CD4-positive, alpha-beta T cell (primary cell): ENCODE data around the gene CDH4. TPM values are rescaled to one million over a fixed set of nuclear protein-coding genes. Genes with fewer than 3 reads are reported as not detected.

ENCODE experiments used
- ATAC-seq: fragments of 200-7000 bp; cut with Tn5 transposase; one replicate; pipeline ENCODE4 v1.10.0; 2022; ENCODE audit warnings: mild to moderate bottlenecking; ENCODE audit not compliant: poor library complexity
- CTCF ChIA-PET: fragments of 350-600 bp; sonication (Branson Sonifier 250); formaldehyde crosslinking; loops from one replicate; lab custom pipeline; 2021; ENCODE audit warnings: antibody characterized with exemption, inconsistent platforms; lab: Charles Lee
- POLR2A ChIA-PET: fragments of 350-600 bp; sonication (Branson Sonifier 250); formaldehyde crosslinking; loops from one replicate; lab custom pipeline; 2021; ENCODE audit warnings: antibody characterized with exemption, inconsistent platforms; lab: Charles Lee
- DNase-seq, 14 experiments: peaks; one replicate each; pipeline ENCODE4 v3.0.0-alpha.2; 2013 to 2020; ENCODE audit warnings: mixed read lengths in 2 of 14
- H3K27ac ChIP-seq, 2 donors: one replicate each; pipeline versions ENCODE4 v1.5.1 to v1.7.0; 2013; ENCODE audit warnings: low read length in 2 of 2, low read depth in 1 of 2, mild to moderate bottlenecking in 1 of 2
- H3K27me3 ChIP-seq, 2 experiments: 1 replicate in 1 of 2; 2 replicates in 1 of 2; pipeline versions ENCODE4 v1.6.1 to v1.7.0; 2013; ENCODE audit warnings: low read length in 2 of 2, control low read depth in 1 of 2, mild to moderate bottlenecking in 1 of 2, moderate library complexity in 1 of 2; ENCODE audit not compliant: insufficient read depth in 2 of 2, control insufficient read depth in 1 of 2
- H3K36me3 ChIP-seq: one replicate; pipeline ENCODE4 v1.6.1; 2013; ENCODE audit warnings: low read length, control low read depth; ENCODE audit not compliant: insufficient read depth
- H3K4me1 ChIP-seq: one replicate; pipeline ENCODE4 v1.6.1; 2013; ENCODE audit warnings: low read length, control low read depth; ENCODE audit not compliant: insufficient read depth
- H3K4me3 ChIP-seq: one replicate; pipeline ENCODE4 v1.5.1; 2013; ENCODE audit warnings: mild to moderate bottlenecking, low read length, moderate library complexity
- H3K9me3 ChIP-seq, 2 experiments: 1 replicate in 1 of 2; 2 replicates in 1 of 2; pipeline versions ENCODE4 v1.6.1 to v1.7.0; 2013; ENCODE audit warnings: low read length in 2 of 2, mild to moderate bottlenecking in 2 of 2, control low read depth in 1 of 2, moderate library complexity in 1 of 2; ENCODE audit not compliant: control insufficient read depth in 1 of 2, insufficient read depth in 1 of 2
- H3K27ac Mint-ChIP-seq: one replicate; pipeline ENCODE4 v1.8.0; 2020; ENCODE audit warnings: mixed read lengths
- H3K27me3 Mint-ChIP-seq: one replicate; pipeline ENCODE4 v1.8.0; 2021; ENCODE audit warnings: mixed read lengths
- H3K36me3 Mint-ChIP-seq: one replicate; pipeline ENCODE4 v1.8.0; 2021; ENCODE audit warnings: low read depth, mixed read lengths
- H3K4me1 Mint-ChIP-seq: one replicate; pipeline ENCODE4 v1.8.0; 2021; ENCODE audit warnings: low read depth, mixed read lengths
- H3K4me3 Mint-ChIP-seq: one replicate; pipeline ENCODE4 v1.8.0; 2020; ENCODE audit warnings: mild to moderate bottlenecking, mixed read lengths
- H3K9me3 Mint-ChIP-seq: one replicate; pipeline ENCODE4 v1.8.0; 2020; ENCODE audit warnings: mixed read lengths
- CTCF ChIP-seq: fragments of 200-600 bp; IDR thresholded peaks from one replicate; pipeline ENCODE4 v1.8.0; 2022; ENCODE audit warnings: antibody characterized with exemption, mild to moderate bottlenecking
- intact Hi-C, 2 experiments: fragments of 100-400 bp; cut with DNase I in 1 of 2; cut with micrococcal nuclease in 1 of 2; formaldehyde crosslinking; loops; one replicate each; pipeline versions ENCODE4 v1.15.1 to v1.9.0; 2023 to 2025; cut with DNase I, micrococcal nuclease
- total RNA-seq, 174 experiments: library from RNA in 2 of 174; stranded (reverse) in 2 of 174; gene quantifications; one replicate each; pipeline ENCODE4 v1.2.3 and lab custom pipeline; 2021 to 2026

Gene CDH4
- total RNA-seq, 2 experiments from 2014 or later = 0.11 TPM

- no peaks in the 10 kb centered on the region for H3K27me3 ChIP-seq
- H3K4me3 ChIP-seq = no peak overlapping the region
- Mint-ChIP-seq H3K9me3 (no peaks in the 10 kb centered on the region), H3K4me1 (no peaks in the 10 kb centered on the region), H3K4me3 (no peak overlapping the region), H3K27me3 (no peaks in the 10 kb centered on the region), H3K27ac (no peak overlapping the region), H3K36me3 (no peaks in the 10 kb centered on the region)
- ATAC-seq = no peak
- CTCF ChIA-PET = no interaction called here
- peaks cover 0 to 35% of the 10 kb centered on the region in 2 experiments for H3K9me3 ChIP-seq
- no peak for TF ChIP-seq CTCF
- H3K4me1 ChIP-seq = no peaks in the 10 kb centered on the region
- DNase-seq = no peak
- no peaks in the 10 kb centered on the region for H3K36me3 ChIP-seq
- no peak overlapping the region for H3K27ac ChIP-seq
- intact Hi-C loops = no loop called here
- POLR2A ChIA-PET = no interaction called here
Measured at GRCh38 chr20:61461461-61461860, 209.4 kb downstream of the CDH4 start.

- Mint-ChIP-seq H3K4me3 (no peak overlapping the region), H3K4me1 (no peaks in the 10 kb centered on the region), H3K9me3 (peaks cover 4% of the 10 kb centered on the region), H3K27me3 (no peaks in the 10 kb centered on the region), H3K27ac (no peak overlapping the region), H3K36me3 (no peaks in the 10 kb centered on the region)
- CTCF ChIA-PET = no interaction called here
- intact Hi-C loops = no loop called here
- DNase-seq (no peak), ATAC-seq (no peak)
- H3K9me3 ChIP-seq = peaks cover 6 to 25% of the 10 kb centered on the region in 2 experiments
- TF ChIP-seq CTCF = no peak
- H3K27ac ChIP-seq = no peak overlapping the region
- no peaks in the 10 kb centered on the region for H3K4me1 ChIP-seq
- POLR2A ChIA-PET = no interaction called here
- H3K36me3 ChIP-seq = no peaks in the 10 kb centered on the region
- no peaks in the 10 kb centered on the region for H3K27me3 ChIP-seq
- H3K4me3 ChIP-seq = no peak overlapping the region
Measured at GRCh38 chr20:61464307-61465303, 212.5 kb downstream of the CDH4 start.

GRCh38 chr20:61475729-61476128 is 223.7 kb downstream of the CDH4 start:
- no peak for DNase-seq
- TF ChIP-seq CTCF = no peak
- intact Hi-C loops = no loop called here
- Histone ChIP-seq H3K4me1 (no peaks in the 10 kb centered on the region), H3K36me3 (no peaks in the 10 kb centered on the region), H3K9me3 (peaks cover 0 to 13% of the 10 kb centered on the region in 2 experiments), H3K27ac (no peak overlapping the region), H3K27me3 (peaks cover 0 to 3% of the 10 kb centered on the region in 2 experiments), H3K4me3 (no peak overlapping the region)
- no peaks in the 10 kb centered on the region for H3K36me3 Mint-ChIP-seq
- ChIA-PET POLR2A (no interaction called here), CTCF (interaction anchor here (0.6 kb wide), 1 partner anchor 20 kb away, joined by 3 read pairs; no protein-coding TSS in a partner anchor)
- no peaks in the 10 kb centered on the region for H3K4me1 Mint-ChIP-seq
- H3K9me3 Mint-ChIP-seq = peaks cover 4% of the 10 kb centered on the region
- no peak for ATAC-seq
- H3K27me3 Mint-ChIP-seq = peaks cover 11% of the 10 kb centered on the region
- no peak overlapping the region for H3K27ac Mint-ChIP-seq
- H3K4me3 Mint-ChIP-seq = no peak overlapping the region
